WTC11 (cell line): ENCODE data around the gene CD79B. TPM values are rescaled to one million over a fixed set of nuclear protein-coding genes. Genes with fewer than 3 reads are reported as not detected.

Experiments
- ATAC-seq: fragments of 200-7000 bp; cut with Tn5 transposase; 2 replicates; pipeline ENCODE4 v1.10.0; 2021; ENCODE audit warnings: mild to moderate bottlenecking, moderate library complexity
- CTCF ChIA-PET: fragments of 300-600 bp; sonication (Branson Sonifier 250); formaldehyde crosslinking; loops from one replicate; lab custom pipeline; 2021; ENCODE audit warnings: antibody characterized with exemption; lab: Charles Lee
- POLR2A ChIA-PET: fragments of 350-600 bp; sonication (Branson Sonifier 250); formaldehyde crosslinking; loops from one replicate; lab custom pipeline; 2021; ENCODE audit warnings: antibody characterized with exemption; lab: Charles Lee
- DNase-seq: peaks from one replicate; pipeline ENCODE4 v3.0.0; 2021; ENCODE audit warnings: low spot score
- H3K27ac Mint-ChIP-seq: 2 replicates; pipeline ENCODE4 v1.8.0; 2021; ENCODE audit warnings: mixed read lengths
- H3K27me3 Mint-ChIP-seq: 2 replicates; pipeline ENCODE4 v1.8.0; 2021; ENCODE audit warnings: low read depth, mild to moderate bottlenecking, moderate library complexity, mixed read lengths
- H3K36me3 Mint-ChIP-seq: 2 replicates; pipeline ENCODE4 v1.8.0; 2021; ENCODE audit warnings: mixed read lengths
- H3K4me1 Mint-ChIP-seq: 2 replicates; pipeline ENCODE4 v1.8.0; 2022; ENCODE audit warnings: mixed read lengths
- H3K4me3 Mint-ChIP-seq: 2 replicates; pipeline ENCODE4 v1.8.0; 2021; ENCODE audit warnings: mild to moderate bottlenecking, moderate library complexity, mixed read lengths
- H3K9me3 Mint-ChIP-seq: 2 replicates; pipeline ENCODE4 v1.8.0; 2021; ENCODE audit warnings: mixed read lengths
- ATF1 ChIP-seq: sonication (generic); formaldehyde crosslinking; IDR thresholded peaks from 2 replicates; pipeline ENCODE4 v1.8.1; 2023; ENCODE audit warnings: mild to moderate bottlenecking, moderate library complexity, missing genetic modification reagents
- GABPB1 ChIP-seq: sonication (generic); formaldehyde crosslinking; IDR thresholded peaks from 2 replicates; pipeline ENCODE4 v1.8.1; 2023; ENCODE audit warnings: mild to moderate bottlenecking, missing genetic modification reagents
- GRHL2 ChIP-seq: fragments of 250-450 bp; sonication (Bioruptor Pico); IDR thresholded peaks from 2 replicates; pipeline ENCODE4 v1.8.0; 2022; ENCODE audit warnings: mild to moderate bottlenecking, moderate library complexity; ENCODE audit not compliant: insufficient replicate concordance, severe bottlenecking
- HMGA2 ChIP-seq: fragments of 250-450 bp; sonication (Bioruptor Pico); IDR thresholded peaks from 2 replicates; pipeline ENCODE4 v1.4.0; 2021; ENCODE audit warnings: mild to moderate bottlenecking, moderate library complexity
- MYBL2 ChIP-seq: sonication (generic); formaldehyde crosslinking; IDR thresholded peaks from 2 replicates; pipeline ENCODE4 v1.8.1; 2023; ENCODE audit warnings: mild to moderate bottlenecking, moderate library complexity, missing genetic modification reagents
- NFYB ChIP-seq: sonication (generic); formaldehyde crosslinking; conservative IDR thresholded peaks from 2 replicates; pipeline ENCODE4 v1.8.0; 2022; ENCODE audit warnings: low read depth, missing genetic modification reagents
- NR2C2 ChIP-seq: sonication (generic); formaldehyde crosslinking; IDR thresholded peaks from 2 replicates; pipeline ENCODE4 v1.8.0; 2022; ENCODE audit warnings: mild to moderate bottlenecking, missing genetic modification reagents
- ZNF138 ChIP-seq: sonication (generic); formaldehyde crosslinking; conservative IDR thresholded peaks from 2 replicates; pipeline ENCODE4 v1.8.1; 2022; ENCODE audit warnings: mild to moderate bottlenecking, moderate library complexity, missing genetic modification reagents
- ZNF219 ChIP-seq: sonication (generic); formaldehyde crosslinking; IDR thresholded peaks from 2 replicates; pipeline ENCODE4 v1.8.0; 2023; ENCODE audit warnings: missing genetic modification reagents, mild to moderate bottlenecking, borderline replicate concordance
- total RNA-seq: library from RNA; stranded (reverse); gene quantifications from 3 replicates; pipeline ENCODE4 v1.2.3, GENCODE V29; 2021
- TF ChIP-seq, protein P1 (sequence below): fragments of 200-600 bp; IDR thresholded peaks from 2 replicates; pipeline ENCODE4 v1.8.0; 2022; ENCODE audit warnings: antibody characterized with exemption
- TF ChIP-seq, protein P2 (sequence below): sonication (generic); formaldehyde crosslinking; IDR thresholded peaks from 2 replicates; pipeline ENCODE4 v1.8.1; 2023; ENCODE audit warnings: mild to moderate bottlenecking, missing genetic modification reagents, moderate library complexity
- TF ChIP-seq, protein P3 (sequence below): sonication (generic); formaldehyde crosslinking; IDR thresholded peaks from 2 replicates; pipeline ENCODE4 v1.8.1; 2023; ENCODE audit warnings: mild to moderate bottlenecking, missing genetic modification reagents, borderline replicate concordance
- TF ChIP-seq, protein P4 (sequence below): sonication (generic); formaldehyde crosslinking; IDR thresholded peaks from 2 replicates; pipeline ENCODE4 v1.8.0; 2023; ENCODE audit warnings: missing genetic modification reagents
- TF ChIP-seq, protein P5 (sequence below): sonication (generic); formaldehyde crosslinking; IDR thresholded peaks from 2 replicates; pipeline ENCODE4 v1.8.1; 2023; ENCODE audit warnings: mild to moderate bottlenecking, missing genetic modification reagents
- TF ChIP-seq, protein P6 (sequence below): sonication (generic); formaldehyde crosslinking; IDR thresholded peaks from 2 replicates; pipeline ENCODE4 v1.8.0; 2022; ENCODE audit warnings: missing genetic modification reagents
- TF ChIP-seq, protein P7 (sequence below): fragments of 250-450 bp; sonication (Bioruptor Pico); IDR thresholded peaks from 2 replicates; pipeline ENCODE4 v1.9.0; 2021; ENCODE audit warnings: mild to moderate bottlenecking, borderline replicate concordance

CD79B gene
- total RNA-seq, 1 experiment from 2014 or later = 3.0 TPM

DNA sequence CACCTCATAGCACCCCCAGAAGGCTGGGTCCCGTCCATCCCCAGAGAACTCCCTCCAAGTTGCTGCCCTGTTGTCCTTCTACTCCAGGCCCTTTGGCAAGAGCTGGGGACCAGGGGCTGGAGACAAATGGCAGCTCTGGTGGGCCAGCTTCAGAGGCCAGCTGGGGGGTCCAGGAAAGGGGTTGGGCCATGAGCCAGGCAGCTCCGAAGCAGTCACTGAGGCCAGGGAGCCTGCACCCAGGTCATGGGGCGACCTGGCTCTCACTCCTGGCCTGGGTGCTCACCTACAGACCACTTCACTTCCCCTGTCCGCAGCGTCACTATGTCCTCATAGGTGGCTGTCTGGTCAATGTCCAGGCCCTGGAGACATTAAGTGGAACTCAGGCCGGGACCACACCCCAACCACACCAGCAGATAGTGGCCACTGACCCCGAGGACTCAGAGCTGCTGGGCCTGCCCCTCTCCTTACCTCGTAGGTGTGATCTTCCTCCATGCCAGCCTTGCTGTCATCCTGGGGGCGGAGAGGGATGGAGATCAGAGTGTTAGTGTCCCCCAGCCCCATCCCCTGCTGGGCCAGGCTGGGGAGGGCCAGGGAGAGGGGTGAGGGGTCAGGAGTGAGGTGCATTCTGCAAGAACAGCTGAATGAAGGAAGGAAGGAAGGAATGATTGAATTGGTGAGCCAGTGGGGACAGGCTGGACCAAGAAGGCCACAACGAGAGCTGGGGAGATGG is 3.0 kb downstream of the CD79B start (continued):
- TF ChIP-seq, protein P1, sequence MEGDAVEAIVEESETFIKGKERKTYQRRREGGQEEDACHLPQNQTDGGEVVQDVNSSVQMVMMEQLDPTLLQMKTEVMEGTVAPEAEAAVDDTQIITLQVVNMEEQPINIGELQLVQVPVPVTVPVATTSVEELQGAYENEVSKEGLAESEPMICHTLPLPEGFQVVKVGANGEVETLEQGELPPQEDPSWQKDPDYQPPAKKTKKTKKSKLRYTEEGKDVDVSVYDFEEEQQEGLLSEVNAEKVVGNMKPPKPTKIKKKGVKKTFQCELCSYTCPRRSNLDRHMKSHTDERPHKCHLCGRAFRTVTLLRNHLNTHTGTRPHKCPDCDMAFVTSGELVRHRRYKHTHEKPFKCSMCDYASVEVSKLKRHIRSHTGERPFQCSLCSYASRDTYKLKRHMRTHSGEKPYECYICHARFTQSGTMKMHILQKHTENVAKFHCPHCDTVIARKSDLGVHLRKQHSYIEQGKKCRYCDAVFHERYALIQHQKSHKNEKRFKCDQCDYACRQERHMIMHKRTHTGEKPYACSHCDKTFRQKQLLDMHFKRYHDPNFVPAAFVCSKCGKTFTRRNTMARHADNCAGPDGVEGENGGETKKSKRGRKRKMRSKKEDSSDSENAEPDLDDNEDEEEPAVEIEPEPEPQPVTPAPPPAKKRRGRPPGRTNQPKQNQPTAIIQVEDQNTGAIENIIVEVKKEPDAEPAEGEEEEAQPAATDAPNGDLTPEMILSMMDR = no peak
- TF ChIP-seq MYBL2 (CRISPR knock-in tag) (no peak), GABPB1 (CRISPR knock-in tag) (no peak), NFYB (no peak)
- TF ChIP-seq, protein P2, sequence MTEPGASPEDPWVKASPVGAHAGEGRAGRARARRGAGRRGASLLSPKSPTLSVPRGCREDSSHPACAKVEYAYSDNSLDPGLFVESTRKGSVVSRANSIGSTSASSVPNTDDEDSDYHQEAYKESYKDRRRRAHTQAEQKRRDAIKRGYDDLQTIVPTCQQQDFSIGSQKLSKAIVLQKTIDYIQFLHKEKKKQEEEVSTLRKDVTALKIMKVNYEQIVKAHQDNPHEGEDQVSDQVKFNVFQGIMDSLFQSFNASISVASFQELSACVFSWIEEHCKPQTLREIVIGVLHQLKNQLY (CRISPR knock-in tag) = no peak
- TF ChIP-seq, protein P3, sequence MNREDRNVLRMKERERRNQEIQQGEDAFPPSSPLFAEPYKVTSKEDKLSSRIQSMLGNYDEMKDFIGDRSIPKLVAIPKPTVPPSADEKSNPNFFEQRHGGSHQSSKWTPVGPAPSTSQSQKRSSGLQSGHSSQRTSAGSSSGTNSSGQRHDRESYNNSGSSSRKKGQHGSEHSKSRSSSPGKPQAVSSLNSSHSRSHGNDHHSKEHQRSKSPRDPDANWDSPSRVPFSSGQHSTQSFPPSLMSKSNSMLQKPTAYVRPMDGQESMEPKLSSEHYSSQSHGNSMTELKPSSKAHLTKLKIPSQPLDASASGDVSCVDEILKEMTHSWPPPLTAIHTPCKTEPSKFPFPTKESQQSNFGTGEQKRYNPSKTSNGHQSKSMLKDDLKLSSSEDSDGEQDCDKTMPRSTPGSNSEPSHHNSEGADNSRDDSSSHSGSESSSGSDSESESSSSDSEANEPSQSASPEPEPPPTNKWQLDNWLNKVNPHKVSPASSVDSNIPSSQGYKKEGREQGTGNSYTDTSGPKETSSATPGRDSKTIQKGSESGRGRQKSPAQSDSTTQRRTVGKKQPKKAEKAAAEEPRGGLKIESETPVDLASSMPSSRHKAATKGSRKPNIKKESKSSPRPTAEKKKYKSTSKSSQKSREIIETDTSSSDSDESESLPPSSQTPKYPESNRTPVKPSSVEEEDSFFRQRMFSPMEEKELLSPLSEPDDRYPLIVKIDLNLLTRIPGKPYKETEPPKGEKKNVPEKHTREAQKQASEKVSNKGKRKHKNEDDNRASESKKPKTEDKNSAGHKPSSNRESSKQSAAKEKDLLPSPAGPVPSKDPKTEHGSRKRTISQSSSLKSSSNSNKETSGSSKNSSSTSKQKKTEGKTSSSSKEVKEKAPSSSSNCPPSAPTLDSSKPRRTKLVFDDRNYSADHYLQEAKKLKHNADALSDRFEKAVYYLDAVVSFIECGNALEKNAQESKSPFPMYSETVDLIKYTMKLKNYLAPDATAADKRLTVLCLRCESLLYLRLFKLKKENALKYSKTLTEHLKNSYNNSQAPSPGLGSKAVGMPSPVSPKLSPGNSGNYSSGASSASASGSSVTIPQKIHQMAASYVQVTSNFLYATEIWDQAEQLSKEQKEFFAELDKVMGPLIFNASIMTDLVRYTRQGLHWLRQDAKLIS (CRISPR knock-in tag) = no peak
- TF ChIP-seq, protein P4, sequence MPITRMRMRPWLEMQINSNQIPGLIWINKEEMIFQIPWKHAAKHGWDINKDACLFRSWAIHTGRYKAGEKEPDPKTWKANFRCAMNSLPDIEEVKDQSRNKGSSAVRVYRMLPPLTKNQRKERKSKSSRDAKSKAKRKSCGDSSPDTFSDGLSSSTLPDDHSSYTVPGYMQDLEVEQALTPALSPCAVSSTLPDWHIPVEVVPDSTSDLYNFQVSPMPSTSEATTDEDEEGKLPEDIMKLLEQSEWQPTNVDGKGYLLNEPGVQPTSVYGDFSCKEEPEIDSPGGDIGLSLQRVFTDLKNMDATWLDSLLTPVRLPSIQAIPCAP = no peak

DNA sequence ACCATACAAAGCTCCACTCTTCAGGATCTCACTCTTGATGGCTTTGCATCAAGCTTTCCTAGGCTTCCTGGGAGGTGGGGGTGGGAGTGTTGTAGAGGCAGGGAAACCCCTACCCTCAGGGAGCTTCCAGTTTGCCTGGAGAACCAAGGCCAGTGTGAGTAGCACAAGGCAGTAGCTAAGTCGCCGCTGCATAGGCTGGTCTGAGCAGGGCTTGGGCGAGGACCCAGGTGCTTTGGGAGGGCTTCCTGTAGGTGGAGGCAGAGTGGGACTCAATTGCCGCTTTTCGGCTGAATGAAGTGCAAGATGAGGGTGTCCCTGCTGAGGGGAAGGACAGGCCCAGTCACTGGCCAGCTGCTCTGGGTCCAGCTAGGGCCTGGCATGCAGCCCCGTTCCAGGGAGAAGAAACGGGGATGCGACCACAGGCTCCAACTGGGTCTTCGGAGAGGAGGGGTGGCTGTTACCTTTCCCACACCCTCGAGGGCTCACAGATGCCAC is 3.9 kb downstream of the CD79B start:
- no peaks in the 10 kb centered on the region for H3K27me3 Mint-ChIP-seq
- H3K36me3 Mint-ChIP-seq = no peaks in the 10 kb centered on the region
- ChIA-PET POLR2A (interaction anchor here (0.6 to 0.7 kb wide), 2 partner anchors 18 to 335 kb away, joined by 3 read pairs; partner anchors contain the start of gene TEX2), CTCF (interaction anchor here (0.7 to 6.3 kb wide), 10 partner anchors 9 to 205 kb away, joined by 3 to 87 read pairs (median 4); partner anchors contain the start of genes CSHL1, GH1 and GH2)
- no peaks in the 10 kb centered on the region for H3K9me3 Mint-ChIP-seq
- H3K4me3 Mint-ChIP-seq = no peak overlapping the region
- no peak for TF ChIP-seq ZNF219 (CRISPR knock-in tag)
- no peak for TF ChIP-seq GRHL2 (CRISPR knock-in tag)
- no peak for TF ChIP-seq ATF1 (CRISPR knock-in tag)
- TF ChIP-seq, protein P5, sequence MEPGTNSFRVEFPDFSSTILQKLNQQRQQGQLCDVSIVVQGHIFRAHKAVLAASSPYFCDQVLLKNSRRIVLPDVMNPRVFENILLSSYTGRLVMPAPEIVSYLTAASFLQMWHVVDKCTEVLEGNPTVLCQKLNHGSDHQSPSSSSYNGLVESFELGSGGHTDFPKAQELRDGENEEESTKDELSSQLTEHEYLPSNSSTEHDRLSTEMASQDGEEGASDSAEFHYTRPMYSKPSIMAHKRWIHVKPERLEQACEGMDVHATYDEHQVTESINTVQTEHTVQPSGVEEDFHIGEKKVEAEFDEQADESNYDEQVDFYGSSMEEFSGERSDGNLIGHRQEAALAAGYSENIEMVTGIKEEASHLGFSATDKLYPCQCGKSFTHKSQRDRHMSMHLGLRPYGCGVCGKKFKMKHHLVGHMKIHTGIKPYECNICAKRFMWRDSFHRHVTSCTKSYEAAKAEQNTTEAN (CRISPR knock-in tag) = no peak
- no peak for TF ChIP-seq ZNF138
- no peak for TF ChIP-seq NR2C2 (CRISPR knock-in tag)
- TF ChIP-seq, protein P6, sequence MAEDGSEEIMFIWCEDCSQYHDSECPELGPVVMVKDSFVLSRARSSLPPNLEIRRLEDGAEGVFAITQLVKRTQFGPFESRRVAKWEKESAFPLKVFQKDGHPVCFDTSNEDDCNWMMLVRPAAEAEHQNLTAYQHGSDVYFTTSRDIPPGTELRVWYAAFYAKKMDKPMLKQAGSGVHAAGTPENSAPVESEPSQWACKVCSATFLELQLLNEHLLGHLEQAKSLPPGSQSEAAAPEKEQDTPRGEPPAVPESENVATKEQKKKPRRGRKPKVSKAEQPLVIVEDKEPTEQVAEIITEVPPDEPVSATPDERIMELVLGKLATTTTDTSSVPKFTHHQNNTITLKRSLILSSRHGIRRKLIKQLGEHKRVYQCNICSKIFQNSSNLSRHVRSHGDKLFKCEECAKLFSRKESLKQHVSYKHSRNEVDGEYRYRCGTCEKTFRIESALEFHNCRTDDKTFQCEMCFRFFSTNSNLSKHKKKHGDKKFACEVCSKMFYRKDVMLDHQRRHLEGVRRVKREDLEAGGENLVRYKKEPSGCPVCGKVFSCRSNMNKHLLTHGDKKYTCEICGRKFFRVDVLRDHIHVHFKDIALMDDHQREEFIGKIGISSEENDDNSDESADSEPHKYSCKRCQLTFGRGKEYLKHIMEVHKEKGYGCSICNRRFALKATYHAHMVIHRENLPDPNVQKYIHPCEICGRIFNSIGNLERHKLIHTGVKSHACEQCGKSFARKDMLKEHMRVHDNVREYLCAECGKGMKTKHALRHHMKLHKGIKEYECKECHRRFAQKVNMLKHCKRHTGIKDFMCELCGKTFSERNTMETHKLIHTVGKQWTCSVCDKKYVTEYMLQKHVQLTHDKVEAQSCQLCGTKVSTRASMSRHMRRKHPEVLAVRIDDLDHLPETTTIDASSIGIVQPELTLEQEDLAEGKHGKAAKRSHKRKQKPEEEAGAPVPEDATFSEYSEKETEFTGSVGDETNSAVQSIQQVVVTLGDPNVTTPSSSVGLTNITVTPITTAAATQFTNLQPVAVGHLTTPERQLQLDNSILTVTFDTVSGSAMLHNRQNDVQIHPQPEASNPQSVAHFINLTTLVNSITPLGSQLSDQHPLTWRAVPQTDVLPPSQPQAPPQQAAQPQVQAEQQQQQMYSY = no peak
- TF ChIP-seq HMGA2 (CRISPR knock-in tag) = no peak
- TF ChIP-seq, protein P7, sequence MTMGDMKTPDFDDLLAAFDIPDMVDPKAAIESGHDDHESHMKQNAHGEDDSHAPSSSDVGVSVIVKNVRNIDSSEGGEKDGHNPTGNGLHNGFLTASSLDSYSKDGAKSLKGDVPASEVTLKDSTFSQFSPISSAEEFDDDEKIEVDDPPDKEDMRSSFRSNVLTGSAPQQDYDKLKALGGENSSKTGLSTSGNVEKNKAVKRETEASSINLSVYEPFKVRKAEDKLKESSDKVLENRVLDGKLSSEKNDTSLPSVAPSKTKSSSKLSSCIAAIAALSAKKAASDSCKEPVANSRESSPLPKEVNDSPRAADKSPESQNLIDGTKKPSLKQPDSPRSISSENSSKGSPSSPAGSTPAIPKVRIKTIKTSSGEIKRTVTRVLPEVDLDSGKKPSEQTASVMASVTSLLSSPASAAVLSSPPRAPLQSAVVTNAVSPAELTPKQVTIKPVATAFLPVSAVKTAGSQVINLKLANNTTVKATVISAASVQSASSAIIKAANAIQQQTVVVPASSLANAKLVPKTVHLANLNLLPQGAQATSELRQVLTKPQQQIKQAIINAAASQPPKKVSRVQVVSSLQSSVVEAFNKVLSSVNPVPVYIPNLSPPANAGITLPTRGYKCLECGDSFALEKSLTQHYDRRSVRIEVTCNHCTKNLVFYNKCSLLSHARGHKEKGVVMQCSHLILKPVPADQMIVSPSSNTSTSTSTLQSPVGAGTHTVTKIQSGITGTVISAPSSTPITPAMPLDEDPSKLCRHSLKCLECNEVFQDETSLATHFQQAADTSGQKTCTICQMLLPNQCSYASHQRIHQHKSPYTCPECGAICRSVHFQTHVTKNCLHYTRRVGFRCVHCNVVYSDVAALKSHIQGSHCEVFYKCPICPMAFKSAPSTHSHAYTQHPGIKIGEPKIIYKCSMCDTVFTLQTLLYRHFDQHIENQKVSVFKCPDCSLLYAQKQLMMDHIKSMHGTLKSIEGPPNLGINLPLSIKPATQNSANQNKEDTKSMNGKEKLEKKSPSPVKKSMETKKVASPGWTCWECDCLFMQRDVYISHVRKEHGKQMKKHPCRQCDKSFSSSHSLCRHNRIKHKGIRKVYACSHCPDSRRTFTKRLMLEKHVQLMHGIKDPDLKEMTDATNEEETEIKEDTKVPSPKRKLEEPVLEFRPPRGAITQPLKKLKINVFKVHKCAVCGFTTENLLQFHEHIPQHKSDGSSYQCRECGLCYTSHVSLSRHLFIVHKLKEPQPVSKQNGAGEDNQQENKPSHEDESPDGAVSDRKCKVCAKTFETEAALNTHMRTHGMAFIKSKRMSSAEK (CRISPR knock-in tag) = no peak
- H3K27ac Mint-ChIP-seq = no peak overlapping the region
- no peak for DNase-seq
- peaks cover 18% of the 10 kb centered on the region for H3K4me1 Mint-ChIP-seq
- no peak for ATAC-seq
